GM10847 (cell line): ENCODE results near the gene TTC9B.

Experiments
- POLR2A ChIP-seq: IDR thresholded peaks from 2 replicates; pipeline ENCODE4 v1.6.1; 2011; ENCODE audit not compliant: insufficient read length; ENCODE audit errors: extremely low read depth

TTC9B gene

DNA sequence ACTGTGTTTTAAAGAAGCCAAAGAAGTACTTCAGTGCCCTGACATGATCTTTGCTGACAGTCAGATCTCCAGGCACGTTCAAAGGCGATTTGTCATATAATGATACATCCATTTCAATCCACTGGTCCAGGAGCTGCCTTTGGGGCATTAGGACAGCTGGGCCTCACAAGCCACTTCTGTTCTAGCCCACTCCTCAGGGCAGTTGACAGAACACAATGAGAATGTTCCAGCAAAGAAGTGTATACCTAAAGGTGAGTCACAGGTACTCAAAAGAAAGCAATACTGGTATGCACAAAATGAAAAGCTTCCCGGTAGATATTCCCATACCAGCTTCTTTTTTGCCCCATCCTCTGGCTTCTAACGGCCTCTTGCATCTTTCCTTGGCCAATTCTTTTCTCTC is 39.4 kb downstream of the TTC9B start:
- TF ChIP-seq POLR2A = no peak

DNA sequence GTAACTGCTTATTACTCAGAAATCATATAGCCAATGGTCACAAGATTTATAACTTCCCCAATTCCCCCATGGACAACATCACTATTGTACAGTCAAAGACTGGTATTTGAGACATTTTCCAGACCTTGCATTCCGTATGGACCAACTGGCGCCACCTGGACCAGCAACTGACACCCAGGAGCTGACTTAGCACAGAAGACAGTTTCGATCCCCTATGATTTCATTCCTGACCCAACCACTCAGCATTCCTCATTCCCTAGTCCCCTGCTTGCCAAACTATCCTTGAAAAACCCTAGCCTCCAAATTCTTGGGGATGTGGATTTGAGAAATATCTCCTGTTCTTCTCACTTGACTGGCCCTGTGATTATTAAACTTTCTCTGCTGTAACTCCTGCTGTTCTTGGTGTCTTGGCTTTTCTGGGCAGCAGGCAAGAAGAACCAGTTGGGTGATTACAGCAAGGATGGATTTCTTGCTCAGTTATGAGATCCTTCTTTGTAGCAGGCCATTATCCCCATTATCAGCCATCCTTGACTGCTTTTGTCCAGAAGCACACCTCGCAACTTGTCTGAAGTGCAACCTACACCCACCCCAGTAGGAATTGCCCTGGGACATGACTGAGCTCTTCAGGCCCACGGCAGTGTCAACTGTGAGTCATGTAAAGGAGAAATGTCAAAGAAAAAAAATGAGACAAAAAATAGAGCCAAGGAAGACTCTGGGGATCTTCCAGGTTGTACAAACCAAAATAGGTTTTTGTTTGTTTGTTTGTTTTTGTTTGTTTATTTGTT is 40.7 kb downstream of the TTC9B start:
- no peak for TF ChIP-seq POLR2A

- TF ChIP-seq POLR2A = no peak
Observed at GRCh38 chr19:40175820-40176219, 42.4 kb downstream of the TTC9B start.

DNA sequence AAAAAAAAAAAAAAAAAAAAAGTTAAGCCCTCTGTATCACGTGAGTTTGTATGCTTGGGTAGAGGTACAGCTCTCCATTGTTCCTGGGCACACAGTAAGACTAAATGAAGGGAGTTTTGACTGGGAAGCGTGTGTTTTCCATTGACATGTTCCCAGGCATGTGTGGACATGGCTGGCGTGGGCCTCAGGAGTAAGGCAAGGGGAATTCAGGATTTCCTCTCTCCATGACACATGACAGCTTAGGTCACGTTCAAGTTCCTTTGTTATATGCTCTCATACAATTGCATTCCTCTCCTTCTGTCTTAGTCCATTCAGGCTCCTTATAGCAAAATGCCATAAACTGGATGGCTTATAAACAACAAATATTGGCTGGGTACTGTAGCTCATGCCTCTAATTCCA is 44.1 kb downstream of the TTC9B start:
- TF ChIP-seq POLR2A = no peak
